ENCODE measurements around the gene HLA-DRA. TPM values are rescaled to one million over a fixed set of nuclear protein-coding genes. Genes with fewer than 3 reads are reported as not detected.

The HLA-DRA gene
- polyA plus RNA-seq, 1 of the 3 experiments (the other 2 are of a cell fraction): 0.10 TPM

- no peaks in the 10 kb centered on the region for H3F3A ChIP-seq (replicated peaks; ENCODE audit: insufficient read depth)
- H4K20me1 ChIP-seq (ENCODE audit: insufficient read depth): no peaks in the 10 kb centered on the region
- DNase-seq: no peak
- POLR2A ChIA-PET: no interaction called here
- TF ChIP-seq MXI1 (IDR thresholded peaks at IDR 0.05; ENCODE audit: low read depth, low read length) (no peak), SIN3A (IDR thresholded peaks at IDR 0.05; ENCODE audit: borderline replicate concordance, low read depth, low read length) (no peak), USF1 (IDR thresholded peaks at IDR 0.05; ENCODE audit: borderline replicate concordance, low read depth) (no peak), FOXJ3 (CRISPR knock-in tag; IDR thresholded peaks at IDR 0.05) (no peak), MAX (IDR thresholded peaks at IDR 0.05; ENCODE audit: low read depth) (no peak), GABPA (IDR thresholded peaks at IDR 0.05; ENCODE audit: low read depth) (no peak), TAF1 (IDR thresholded peaks at IDR 0.05; ENCODE audit: borderline replicate concordance, low read depth, low read length) (no peak), REST (IDR thresholded peaks at IDR 0.05; ENCODE audit: low read depth, low read length) (no peak), TCF12 (IDR thresholded peaks at IDR 0.05) (no peak), POLR2AphosphoS5 (IDR thresholded peaks at IDR 0.05; ENCODE audit: low read depth, low read length) (no peak), RFX5 (IDR thresholded peaks at IDR 0.05; ENCODE audit: low read length) (no peak), CHD2 (IDR thresholded peaks at IDR 0.05; ENCODE audit: low read length, partially characterized antibody) (no peak)
- H3K27me3 ChIP-seq (ENCODE audit: insufficient read depth): peaks cover 9% of the 10 kb centered on the region; the same call in 1 of the 2 replicates
- CTCF ChIA-PET: no interaction called here
- no peaks in the 10 kb centered on the region for H3K36me3 ChIP-seq (replicated peaks in 1 of 2; ENCODE audit: control insufficient read depth in 1 of 2, insufficient read depth in 2 of 2, low read length in 1 of 2)
- 2% methylated on average over 7 of the region's 8 CpGs for WGBS (ENCODE audit: low lambda C conversion rate)
- H3K9me2 ChIP-seq: no peaks in the 10 kb centered on the region
- no peak overlapping the region for H3K27ac ChIP-seq (ENCODE audit: low read depth in 2 of 2, low read length in 1 of 2)
- no peak overlapping the region for H2AFZ ChIP-seq (ENCODE audit: low read depth)
- H3K79me2 ChIP-seq (ENCODE audit: insufficient read depth): no peaks in the 10 kb centered on the region
- no peak overlapping the region for H3K9ac ChIP-seq
- H3K4me3 ChIP-seq (ENCODE audit: low read depth in 2 of 2, low read length in 1 of 2): no peak overlapping the region
- H3K4me2 ChIP-seq: no peak overlapping the region
- no peaks in the 10 kb centered on the region; the same call in 1 of the 2 replicates for H3K9me3 ChIP-seq
- H3K4me1 ChIP-seq (ENCODE audit: control insufficient read depth in 1 of 2, insufficient read depth in 2 of 2, low read depth in 1 of 2, low read length in 1 of 2): no peaks in the 10 kb centered on the region
These were observed 3.4 kb downstream of the HLA-DRA start for GRCh38 chr6:32442977-32443552.

- no peak overlapping the region for H3K4me2 ChIP-seq
- TF ChIP-seq USF1 (IDR thresholded peaks at IDR 0.05; ENCODE audit: borderline replicate concordance, low read depth) (no peak), SMC3 (IDR thresholded peaks at IDR 0.05; ENCODE audit: low read depth, low read length) (no peak), EZH2phosphoT487 (IDR thresholded peaks at IDR 0.05; ENCODE audit: borderline replicate concordance, low read depth) (no peak)
- H3K9me3 ChIP-seq: no peaks in the 10 kb centered on the region; the same call in 1 of the 2 replicates
- H3F3A ChIP-seq (replicated peaks; ENCODE audit: insufficient read depth): no peaks in the 10 kb centered on the region
- H3K9ac ChIP-seq: no peak overlapping the region
- 12% methylated on average over 2 of the region's 2 CpGs for WGBS (ENCODE audit: low lambda C conversion rate)
- POLR2A ChIA-PET: no interaction called here
- H3K36me3 ChIP-seq (replicated peaks in 1 of 2; ENCODE audit: control insufficient read depth in 1 of 2, insufficient read depth in 2 of 2, low read length in 1 of 2): no peaks in the 10 kb centered on the region
- CTCF ChIA-PET: no interaction called here
- H3K27me3 ChIP-seq (ENCODE audit: insufficient read depth): peaks cover 9% of the 10 kb centered on the region; the same call in 1 of the 2 replicates
- no peaks in the 10 kb centered on the region for H3K79me2 ChIP-seq (ENCODE audit: insufficient read depth)
- DNase-seq: no peak
- H3K4me1 ChIP-seq (ENCODE audit: control insufficient read depth in 1 of 2, insufficient read depth in 2 of 2, low read depth in 1 of 2, low read length in 1 of 2): no peaks in the 10 kb centered on the region
- H3K27ac ChIP-seq (ENCODE audit: low read depth in 2 of 2, low read length in 1 of 2): no peak overlapping the region
- no peaks in the 10 kb centered on the region for H3K9me2 ChIP-seq
- no peaks in the 10 kb centered on the region for H4K20me1 ChIP-seq (ENCODE audit: insufficient read depth)
- no peak overlapping the region for H3K4me3 ChIP-seq (ENCODE audit: low read depth in 2 of 2, low read length in 1 of 2)
- H2AFZ ChIP-seq (ENCODE audit: low read depth): no peak overlapping the region
These were observed 4.7 kb downstream of the HLA-DRA start for GRCh38 chr6:32444433-32444832.

Measured in SK-N-SH (cell line).